ENCODE data around the gene MLYCD. TPM values are rescaled to one million over a fixed set of nuclear protein-coding genes. Genes with fewer than 3 reads are reported as not detected.

The MLYCD gene
- total and polyA plus RNA-seq, 7 donors: 1.8 to 16.3 (median 9.3) TPM

- WGBS, 2 donors: 10 to 16% methylated on average over 45 of the region's 45 CpGs
- TF ChIP-seq POLR2A (IDR thresholded peaks at IDR 0.05) (no peak), EP300 (IDR thresholded peaks at IDR 0.05) (no peak), POLR2AphosphoS5 (IDR thresholded peaks at IDR 0.05) (no peak), CTCF (IDR thresholded peaks at IDR 0.05) (no peak)
- intact Hi-C loops (cut with DNase I): loop anchor here (5.0 kb wide), 1 partner anchor 223 kb away; the partner anchor contains the start of gene ADAD2
- Histone ChIP-seq H3K4me1 (peaks cover 0 to 10% (median 4%) of the 10 kb centered on the region in 4 donors), H3K27me3 (peaks cover 8 to 18% (median 13%) of the 10 kb centered on the region in 3 donors), H3K9me3 (no peaks in the 10 kb centered on the region), H3K4me3 (peak overlapping the region in 1 of 4 donors; percentile 22), H3K36me3 (peaks cover 0 to 18% (median 0%) of the 10 kb centered on the region in 4 donors), H3K27ac (no peak overlapping the region)
- DNase-seq: no peak
These were observed 70.2 kb downstream of the MLYCD start for GRCh38 chr16:83968891-83969649.

GRCh38 chr16:83969771-83970429 is 71.0 kb downstream of the MLYCD start:
- Histone ChIP-seq H3K4me1 (peaks cover 0 to 10% (median 4%) of the 10 kb centered on the region in 4 donors), H3K27ac (no peak overlapping the region), H3K36me3 (peaks cover 0 to 12% (median 0%) of the 10 kb centered on the region in 4 donors), H3K9me3 (no peaks in the 10 kb centered on the region), H3K4me3 (no peak overlapping the region), H3K27me3 (peaks cover 8 to 18% (median 13%) of the 10 kb centered on the region in 3 donors)
- 48 to 58% methylated on average over 18 of the region's 18 CpGs for WGBS, 2 donors
- intact Hi-C loops (cut with DNase I): loop anchor here (5.0 kb wide), 1 partner anchor 222 kb away; the partner anchor contains the start of gene ADAD2
- DNase-seq: no peak
- TF ChIP-seq CTCF (IDR thresholded peaks at IDR 0.05) (no peak), POLR2AphosphoS5 (IDR thresholded peaks at IDR 0.05) (no peak), POLR2A (IDR thresholded peaks at IDR 0.05) (no peak), EP300 (IDR thresholded peaks at IDR 0.05) (no peak)

GRCh38 chr16:83970430-83970815 is 71.5 kb downstream of the MLYCD start:
- Histone ChIP-seq H3K4me3 (no peak overlapping the region), H3K27ac (no peak overlapping the region), H3K4me1 (peaks cover 0 to 10% (median 4%) of the 10 kb centered on the region in 4 donors), H3K27me3 (peaks cover 8 to 18% (median 13%) of the 10 kb centered on the region in 3 donors), H3K36me3 (peaks cover 0 to 7% (median 0%) of the 10 kb centered on the region in 4 donors), H3K9me3 (no peaks in the 10 kb centered on the region)
- TF ChIP-seq EP300 (IDR thresholded peaks at IDR 0.05) (no peak), POLR2A (IDR thresholded peaks at IDR 0.05) (no peak), POLR2AphosphoS5 (IDR thresholded peaks at IDR 0.05) (no peak), CTCF (IDR thresholded peaks at IDR 0.05) (no peak)
- WGBS, 2 donors: 76 to 80% methylated on average over 6 of the region's 6 CpGs
- intact Hi-C loops (cut with DNase I): no loop called here
- no peak for DNase-seq

- Histone ChIP-seq H3K36me3 (no peaks in the 10 kb centered on the region), H3K4me3 (no peak overlapping the region), H3K4me1 (peaks cover 0 to 10% (median 4%) of the 10 kb centered on the region in 4 donors), H3K27ac (no peak overlapping the region), H3K27me3 (peaks cover 8 to 18% (median 13%) of the 10 kb centered on the region in 3 donors), H3K9me3 (no peaks in the 10 kb centered on the region)
- WGBS, 2 donors: 40 to 71% methylated on average over 27 of the region's 27 CpGs
- TF ChIP-seq CTCF (IDR thresholded peaks at IDR 0.05) (no peak), EP300 (IDR thresholded peaks at IDR 0.05) (no peak), POLR2A (IDR thresholded peaks at IDR 0.05) (no peak), POLR2AphosphoS5 (IDR thresholded peaks at IDR 0.05) (no peak)
- intact Hi-C loops (cut with DNase I): no loop called here
- no peak for DNase-seq
These were observed 72.5 kb downstream of the MLYCD start for GRCh38 chr16:83971165-83972130.
